Measurements from ENCODE around the gene TTLL9.
A peak's percentile ranks its signal among the peaks of the same experiment; 100 is the strongest.

TTLL9 gene

DNA sequence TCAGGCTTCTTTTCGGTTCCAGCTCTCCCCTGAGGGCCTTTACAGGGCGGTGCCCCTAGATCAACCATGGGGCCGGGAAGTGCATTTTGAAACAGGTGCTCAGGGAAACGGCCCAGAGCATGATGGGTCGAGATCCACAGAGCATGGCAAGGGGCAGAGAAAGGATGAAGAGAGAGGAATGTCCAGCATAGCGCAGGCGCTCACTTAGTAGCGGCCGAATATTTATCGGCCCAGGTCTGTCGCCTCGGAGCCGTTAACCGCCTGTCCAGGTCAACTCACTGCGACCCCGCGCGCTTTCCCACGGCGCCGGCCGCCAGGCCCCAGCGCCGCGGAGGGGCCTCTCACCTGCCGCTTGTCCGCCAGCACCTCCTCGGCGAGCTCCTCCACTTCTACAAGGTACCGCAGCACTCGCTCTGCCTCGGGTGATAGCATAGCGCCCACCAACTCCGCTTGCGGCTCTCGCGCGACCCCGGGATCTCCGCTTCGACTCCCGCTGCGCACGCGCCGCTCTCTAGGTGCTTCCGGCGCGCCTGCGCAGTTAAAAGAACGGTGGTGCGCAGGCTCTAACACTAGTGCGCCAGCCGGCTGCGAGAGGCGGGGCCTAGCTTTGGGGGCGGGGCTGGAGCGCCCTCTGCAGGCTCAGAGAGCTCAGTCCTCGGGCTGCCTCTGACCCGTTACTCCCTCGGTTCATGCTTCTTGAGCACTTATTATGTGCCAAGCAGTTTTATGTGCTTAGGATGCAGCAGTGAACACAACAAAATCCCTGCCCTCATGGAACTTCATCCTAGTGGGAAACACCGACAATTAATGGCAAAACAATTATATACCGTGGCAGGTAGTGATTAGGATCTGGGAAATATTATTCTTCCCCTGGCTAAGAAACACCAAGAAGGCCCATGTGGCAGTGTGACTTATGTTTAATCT lies 81.4 kb downstream of the TTLL9 start, which contains the start of gene PDRG1:
PDRG1 (minus strand) TSS at position 517 of the 924 bp plus-strand sequence; CDS start at position 432, 85 bp downstream.
- peak; percentile 96 to 97 for DNase-seq

DNA sequence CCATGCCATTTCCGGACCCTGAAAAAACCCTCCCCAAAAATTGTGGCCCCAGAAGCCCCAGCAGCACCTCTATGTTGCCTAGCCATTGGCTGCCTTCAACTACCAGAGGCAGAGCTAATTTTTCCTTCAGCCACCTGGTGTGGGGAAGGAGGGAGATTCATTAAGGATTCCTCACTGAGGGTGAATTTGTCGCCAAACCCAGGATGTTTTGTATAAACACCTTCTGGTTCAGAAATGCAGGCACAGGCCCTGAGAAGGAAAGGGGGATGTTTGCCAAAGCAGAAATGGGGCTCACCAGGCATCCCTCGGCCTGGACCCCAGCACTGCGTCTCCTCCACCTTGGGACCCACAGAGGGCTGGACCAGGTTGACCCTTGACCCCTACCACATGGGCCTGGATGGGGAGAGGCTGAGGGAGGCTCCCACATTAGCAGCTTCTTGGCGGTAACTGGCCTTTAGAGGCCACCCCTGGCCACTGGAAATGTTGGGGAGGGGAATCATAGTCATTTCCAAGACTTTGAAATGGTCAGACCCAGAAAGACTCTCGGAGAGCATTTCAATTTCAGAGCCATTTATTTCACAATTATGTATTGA lies 83.2 kb downstream of the TTLL9 start:
- no peak for DNase-seq

DNA sequence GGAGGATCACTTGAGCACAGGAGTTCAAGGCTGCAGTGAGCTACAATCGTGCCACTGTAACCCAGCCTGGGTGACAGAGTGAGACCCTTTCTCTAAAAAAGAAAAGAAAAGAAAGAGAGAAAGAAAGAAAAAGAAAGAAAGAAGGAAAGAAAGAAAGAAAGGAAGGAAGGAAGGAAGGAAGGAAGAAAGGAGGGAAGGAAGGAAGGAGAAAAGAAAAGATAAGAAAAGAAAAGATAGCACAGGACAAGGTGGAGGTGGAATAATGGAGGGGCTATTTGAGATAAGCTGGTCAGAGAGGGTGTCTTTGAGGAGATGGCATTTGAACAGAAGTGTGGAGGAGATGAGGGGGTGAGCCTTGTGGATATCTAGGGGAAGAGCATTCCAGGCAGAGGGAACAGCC lies 84.1 kb downstream of the TTLL9 start:
- no peak for DNase-seq

DNA sequence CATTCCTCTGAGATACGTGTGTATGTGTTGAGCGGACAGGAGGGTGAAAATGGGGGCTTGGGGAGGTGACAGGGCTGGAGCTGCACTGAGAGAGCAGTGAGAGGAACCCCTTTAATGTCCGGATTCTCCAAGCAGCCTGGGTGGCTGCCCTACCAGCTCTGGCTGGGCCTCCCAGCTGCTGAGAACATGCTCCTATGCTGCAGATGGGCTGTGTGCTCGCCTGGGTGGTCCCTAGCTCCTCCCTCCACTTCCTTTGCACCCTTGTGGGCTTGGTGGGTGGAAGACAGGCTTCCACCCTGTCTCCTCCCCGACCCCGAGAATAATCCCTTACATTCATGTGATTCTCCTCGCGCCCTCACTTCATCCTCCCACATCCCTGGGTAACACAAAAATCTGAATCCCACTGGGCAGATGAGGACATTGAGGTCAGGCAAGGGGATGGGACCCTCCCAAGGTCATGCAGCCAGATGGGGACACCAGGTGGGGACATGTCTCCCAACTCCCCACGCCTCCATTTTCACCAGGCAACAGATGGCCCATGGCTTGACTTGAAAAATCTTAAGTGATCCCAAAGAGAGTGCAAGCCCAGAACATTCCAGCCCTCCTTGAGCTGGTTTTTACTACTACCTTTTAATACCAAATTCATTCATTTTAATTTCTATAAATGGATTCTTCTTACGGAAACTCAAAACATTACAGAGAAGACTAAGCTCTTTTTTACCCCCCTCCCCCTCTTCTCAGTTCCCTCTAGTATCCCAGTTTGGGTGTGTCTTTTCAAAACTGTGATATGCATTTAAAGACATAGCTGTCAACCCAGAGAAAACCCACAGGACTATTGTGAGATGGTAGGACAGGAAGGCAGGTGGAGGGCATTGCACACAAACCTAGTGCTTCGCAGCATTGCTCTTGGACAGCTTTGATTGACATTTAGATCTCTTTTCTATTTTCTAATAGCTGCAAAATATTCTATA lies 86.4 kb downstream of the TTLL9 start:
- no peak for DNase-seq

DNA sequence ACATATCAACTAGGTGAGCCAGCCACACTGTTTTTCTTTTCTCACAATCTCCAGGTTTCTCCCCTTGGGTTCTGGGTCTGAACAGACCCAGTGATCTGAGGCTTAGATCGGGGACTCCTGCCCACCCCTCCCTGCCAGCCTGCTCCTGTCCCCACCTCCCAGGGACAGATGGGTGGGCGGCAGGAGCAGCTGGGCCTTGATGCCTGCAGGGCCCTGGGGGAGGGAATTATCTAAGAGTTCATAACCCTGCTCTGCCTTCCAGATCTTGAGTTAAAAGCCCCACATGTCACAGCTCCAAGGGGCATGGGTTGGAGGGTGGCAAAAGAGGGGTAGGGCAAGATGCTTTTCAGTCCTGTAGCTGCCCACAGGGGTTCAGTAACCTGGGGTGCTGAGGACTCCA lies 92.3 kb downstream of the TTLL9 start:
- DNase-seq, result no peak

DNA sequence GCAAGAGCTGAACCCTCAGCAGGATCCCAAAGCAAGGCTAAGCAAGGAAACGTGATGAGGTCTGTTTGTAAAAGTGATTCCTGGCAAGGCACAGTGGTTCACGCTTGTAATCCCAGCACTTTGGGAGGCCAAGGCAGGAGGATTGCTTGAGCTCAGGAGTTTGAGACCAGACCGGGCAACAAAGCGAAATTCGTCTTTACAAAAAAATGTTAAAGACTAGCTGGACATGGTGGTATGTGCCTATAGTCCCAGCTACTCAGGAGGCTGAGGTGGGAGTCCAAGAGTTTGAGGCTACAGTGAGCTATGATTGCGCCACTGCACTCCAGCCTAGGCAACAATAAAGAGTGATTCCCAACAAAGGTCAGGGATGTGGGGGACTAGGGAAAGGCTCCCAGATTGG lies 93.5 kb downstream of the TTLL9 start:
- DNase-seq, result no peak

DNA sequence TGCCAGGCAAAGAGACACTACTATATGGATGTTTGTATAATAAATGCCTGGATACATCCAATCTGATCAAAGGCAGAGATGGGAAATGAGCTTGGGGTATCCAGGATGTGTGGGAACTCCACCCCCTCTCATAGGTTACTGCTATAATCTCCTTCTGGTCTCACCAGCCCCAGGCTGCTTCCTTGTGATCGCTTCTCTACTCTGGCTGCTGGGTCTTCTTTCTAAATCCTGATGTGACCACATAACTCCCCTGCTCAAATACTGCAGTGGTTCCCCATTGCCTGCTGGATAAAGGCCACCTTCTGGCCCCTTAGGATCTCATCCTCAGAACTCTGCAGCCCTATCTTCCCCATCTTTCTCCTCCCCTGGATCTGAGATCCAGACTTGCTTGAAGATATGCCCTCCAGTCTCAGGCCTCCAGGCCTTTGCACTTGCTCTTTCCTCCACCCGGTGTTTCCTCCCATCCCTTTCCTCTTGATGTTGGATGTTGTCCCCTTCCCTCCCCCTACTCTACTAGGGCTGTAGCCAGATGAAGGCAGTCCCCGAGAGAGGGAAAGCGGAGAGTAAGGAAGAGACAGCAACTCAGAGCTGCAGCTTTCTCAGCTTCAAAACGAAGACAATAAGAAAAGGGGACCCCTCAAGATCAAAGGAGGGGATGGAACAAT lies 96.7 kb downstream of the TTLL9 start:
- DNase-seq, result no peak

DNA sequence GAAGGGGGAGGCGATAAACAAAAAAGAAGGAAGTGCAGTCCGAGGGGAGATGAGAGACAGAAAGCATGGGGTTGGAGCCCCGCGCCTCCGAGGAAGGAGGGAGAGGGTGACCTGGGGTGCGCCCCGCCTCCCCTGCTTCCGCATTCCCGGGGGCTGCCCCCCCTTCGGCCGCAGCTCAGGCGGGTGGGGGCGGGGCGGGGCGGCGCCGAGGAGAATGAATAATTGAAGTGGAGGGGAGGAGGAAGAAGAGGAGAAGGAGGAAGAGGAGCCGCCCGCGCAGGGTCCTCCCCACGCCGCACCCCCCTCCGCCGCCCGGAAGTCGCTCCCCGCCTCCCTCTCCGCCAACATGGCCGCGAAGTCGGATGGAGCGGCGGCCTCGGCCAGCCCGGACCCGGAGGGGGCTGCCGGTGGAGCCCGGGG lies 97.4 kb downstream of the TTLL9 start, which contains the start of gene XKR7:
XKR7 (plus strand) TSS at position 322 of the 420 bp plus-strand sequence; CDS start at position 347, 25 bp downstream.
- DNase-seq, result peak; percentile 6 to 38

DNA sequence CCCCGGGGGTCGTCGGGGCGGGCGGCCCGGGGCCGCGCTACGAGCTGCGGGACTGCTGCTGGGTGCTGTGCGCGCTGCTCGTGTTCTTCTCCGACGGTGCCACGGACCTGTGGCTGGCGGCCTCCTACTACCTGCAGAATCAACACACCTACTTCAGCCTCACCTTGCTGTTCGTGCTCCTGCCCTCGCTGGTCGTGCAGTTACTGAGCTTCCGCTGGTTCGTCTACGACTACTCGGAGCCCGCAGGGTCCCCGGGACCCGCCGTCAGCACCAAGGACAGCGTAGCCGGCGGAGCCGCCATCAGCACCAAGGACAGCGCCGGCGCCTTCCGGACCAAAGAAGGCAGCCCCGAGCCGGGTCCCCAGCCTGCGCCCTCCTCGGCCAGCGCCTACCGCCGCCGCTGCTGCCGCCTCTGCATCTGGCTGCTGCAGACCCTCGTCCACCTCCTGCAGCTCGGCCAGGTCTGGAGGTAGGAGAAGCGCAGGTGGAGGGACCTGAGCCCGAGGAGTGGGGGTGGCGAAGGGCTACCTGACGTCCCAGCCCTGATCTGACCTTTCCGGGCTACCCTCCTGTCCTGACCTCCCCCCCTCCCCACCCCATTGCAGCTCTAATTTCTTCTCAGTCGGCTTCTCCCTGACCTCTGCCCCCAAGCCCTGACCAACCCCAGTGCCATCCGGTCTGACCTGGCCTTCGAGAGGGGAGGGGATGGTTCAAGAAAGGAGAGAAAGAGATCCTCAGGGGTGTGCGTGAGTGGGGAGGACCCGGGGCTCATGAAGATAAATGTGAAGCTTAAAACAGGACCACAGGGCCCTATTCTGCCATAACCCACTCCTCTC lies 98.1 kb downstream of the TTLL9 start:
- DNase-seq, result peak; percentile 74 to 79

DNA sequence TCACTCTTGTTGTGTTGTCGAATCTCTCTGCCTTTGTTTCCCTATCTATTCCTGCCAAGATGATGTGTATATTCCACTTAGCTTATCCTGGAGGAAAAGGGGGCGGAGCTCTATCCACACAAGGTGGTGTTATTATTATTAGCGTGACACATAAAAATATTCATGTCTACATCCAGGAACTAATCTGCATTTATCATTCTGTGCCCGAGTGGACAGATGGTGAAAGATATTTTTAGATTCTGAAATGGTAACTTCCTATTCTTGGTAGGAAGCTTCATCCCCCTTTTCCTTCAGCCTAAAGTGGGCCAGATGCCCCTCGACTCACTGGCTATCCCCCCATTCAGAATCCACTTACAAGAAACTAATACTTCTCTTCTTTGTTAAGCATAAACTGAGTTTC lies 99.6 kb downstream of the TTLL9 start:
- DNase-seq, result no peak

DNA sequence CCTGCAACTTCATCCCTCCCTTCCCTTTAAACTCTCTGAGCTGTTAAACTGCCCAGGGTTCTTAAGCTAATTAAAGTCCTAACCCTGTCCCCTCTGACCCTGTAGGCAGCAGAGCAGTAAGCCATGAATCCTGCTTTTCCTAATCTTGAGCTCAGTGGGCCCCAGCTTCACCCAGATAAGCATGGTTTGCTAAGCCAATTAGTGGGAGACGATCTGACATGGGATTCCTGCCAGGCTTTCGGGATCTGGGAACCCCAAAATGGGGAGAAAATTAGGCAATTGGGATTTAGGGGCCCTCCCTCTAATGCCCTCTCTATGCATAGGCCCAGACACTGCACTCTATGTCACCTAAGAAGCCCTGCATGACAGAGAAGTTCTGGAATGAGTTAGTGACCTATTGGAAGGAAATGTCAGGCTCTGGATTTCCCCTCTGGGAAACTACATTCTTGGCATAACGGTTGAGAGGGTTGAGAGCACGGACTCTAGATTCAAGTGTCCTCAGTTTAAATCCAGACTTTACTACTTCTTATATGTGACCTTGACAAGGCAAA lies 102.1 kb downstream of the TTLL9 start:
- DNase-seq, result no peak

DNA sequence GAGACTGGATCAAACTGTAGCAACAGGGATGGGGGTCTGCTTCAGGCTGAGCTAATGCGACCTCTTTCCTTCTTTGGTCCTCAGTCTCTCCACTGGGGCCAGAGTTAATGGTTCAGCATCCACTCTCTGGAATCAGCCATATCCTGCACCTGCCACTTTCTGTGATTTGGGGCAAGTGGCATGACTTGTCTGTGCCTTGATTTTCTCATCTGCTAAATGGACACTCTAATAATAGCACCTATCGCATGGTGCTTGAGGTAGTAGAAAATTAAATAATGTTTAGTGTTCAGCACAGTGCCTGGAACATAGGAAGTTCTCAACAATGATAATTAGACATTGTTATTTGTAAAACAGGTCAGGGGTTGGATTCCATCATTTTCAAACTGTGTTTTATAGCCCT lies 103.9 kb downstream of the TTLL9 start:
- DNase-seq, result no peak

DNA sequence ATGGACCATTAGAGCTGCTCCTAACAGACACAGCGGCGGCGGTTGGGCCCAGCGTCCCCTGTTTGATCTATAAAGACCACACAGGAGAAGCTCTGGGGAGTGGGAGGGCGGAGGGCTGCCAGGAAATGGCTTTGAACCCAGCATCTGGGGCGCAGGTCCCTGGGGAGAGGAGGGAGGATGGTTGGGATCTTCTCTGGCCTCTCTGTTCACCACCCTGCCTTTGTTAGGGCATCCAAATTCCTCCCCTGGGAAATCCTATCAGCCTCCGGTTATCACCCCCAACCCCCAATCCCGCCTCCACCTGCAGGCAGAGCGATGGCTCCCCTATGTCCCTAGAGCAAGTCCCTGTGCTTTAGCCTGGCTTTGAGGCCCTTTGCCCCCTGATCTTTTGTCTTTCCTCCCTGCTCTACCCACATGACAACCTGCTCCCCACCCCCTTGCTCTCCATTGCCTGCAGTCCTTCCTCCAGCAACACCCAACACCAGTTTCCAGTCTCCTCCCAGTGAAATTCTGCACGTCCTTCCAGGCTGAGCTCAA lies 104.6 kb downstream of the TTLL9 start:
- no peak for DNase-seq

DNA sequence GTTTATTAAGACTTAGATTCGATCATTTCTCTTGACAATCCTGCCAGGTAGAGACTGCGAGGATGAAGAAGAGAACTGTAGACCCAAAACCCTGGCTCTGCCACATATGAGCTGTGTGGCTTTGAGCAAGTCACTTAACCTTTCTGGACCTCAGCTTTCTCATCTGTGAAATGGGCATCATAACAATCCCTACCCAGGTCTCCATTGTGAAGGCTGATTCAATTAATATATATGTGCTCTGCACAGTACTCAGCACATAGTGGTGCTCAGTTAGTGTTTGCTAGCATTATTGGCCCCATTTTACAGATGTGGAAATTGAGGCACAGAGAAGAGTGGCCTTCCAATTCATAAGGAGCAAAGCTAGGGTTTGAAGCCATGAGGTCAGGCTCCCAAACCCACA lies 105.4 kb downstream of the TTLL9 start:
- DNase-seq, result no peak

DNA sequence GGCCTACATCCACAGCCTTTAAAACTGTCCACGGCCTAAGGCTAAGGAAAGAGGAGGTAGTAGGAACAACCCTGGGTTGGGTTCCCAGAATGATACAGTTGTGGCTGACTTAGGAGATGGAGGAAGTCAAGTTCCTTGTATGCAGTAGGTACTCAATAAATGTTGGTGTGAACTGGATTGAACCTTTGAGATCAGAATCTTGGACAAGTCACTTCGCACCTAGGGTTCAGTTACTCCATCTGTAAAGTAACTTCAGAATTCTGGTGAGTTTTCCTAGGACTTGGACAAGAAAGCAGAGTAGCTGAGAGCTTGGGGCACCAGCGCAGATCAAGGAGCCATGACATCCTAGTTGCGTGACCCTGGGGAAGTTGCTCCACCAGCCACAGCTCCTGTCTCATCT lies 106.6 kb downstream of the TTLL9 start:
- DNase-seq, result no peak

DNA sequence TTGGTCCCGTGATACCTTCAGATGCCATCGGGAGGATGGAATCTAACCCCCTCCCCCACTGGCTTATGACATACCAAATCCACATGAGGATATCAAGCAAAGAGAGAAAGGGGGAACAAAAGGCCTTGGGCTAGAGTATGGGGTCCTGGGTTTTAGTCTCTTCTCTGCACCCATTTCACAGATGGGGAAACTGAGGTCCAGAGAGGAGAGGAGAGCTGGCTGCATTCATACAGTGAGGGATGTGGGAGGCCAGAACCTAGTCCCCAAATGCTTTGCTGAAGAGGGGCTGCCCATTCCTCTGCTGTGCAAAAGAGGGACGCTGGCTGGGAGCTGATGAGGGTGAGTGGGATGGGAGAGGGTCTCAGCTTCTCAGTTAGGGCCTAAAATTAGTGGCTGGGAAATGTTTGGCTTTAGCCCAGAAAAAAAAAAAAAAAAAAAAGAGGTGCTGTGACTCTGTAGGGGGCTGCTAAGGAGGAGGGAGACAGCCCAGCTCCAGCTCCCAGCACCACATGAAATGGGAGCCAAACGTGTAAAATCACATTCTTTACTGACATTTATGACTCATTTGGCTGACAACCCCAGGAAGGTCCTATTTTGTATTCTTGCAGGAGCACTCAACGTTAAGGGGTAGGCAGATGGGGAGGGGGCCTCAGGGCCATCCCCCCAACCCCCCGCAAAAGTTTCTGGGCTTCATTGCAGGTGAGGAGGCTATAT lies 109.4 kb downstream of the TTLL9 start:
- DNase-seq, result no peak

DNA sequence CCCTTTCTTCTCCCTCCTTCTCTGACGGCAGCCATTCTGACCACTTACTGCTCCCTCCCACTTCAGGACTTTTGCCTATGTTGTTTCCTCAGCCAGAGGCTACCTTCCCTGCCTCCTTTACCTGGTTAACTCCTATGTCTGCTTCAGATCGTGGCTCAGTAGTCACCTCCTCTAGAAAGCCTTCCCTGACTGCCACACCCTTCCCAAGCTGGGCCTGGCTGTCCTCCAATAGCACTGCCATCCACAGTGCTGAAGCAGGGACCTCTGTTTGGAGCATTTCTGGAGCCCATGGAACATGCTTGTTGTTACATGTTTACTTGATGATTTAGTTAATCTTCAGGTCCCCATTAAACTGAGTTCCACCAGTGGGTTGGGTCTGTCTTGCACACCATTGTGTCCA lies 111.3 kb downstream of the TTLL9 start:
- no peak for DNase-seq

DNA sequence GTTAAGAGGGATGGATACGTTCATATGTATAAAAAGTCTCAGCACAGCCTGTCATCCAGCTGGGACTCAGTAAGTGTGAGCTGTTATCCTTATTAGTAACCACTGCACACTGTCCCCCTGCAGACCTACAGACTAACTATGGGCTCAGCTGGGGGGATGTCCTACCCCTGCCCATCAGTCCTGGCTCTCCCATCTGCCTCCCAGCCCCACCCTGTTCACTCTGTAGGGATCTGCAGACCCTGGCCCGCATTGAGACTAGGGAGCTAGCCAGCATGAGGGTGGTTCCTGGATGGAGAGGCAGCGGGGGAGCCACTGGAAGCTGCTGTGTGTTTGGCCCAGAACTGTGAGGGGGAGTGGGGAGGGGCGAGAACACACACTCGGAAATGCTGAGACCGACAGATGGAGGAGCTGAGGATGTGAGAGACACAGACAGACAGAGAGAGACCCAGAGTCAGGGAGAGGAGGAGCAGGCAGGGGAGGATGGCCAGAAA lies 114.6 kb downstream of the TTLL9 start:
- DNase-seq, result no peak

DNA sequence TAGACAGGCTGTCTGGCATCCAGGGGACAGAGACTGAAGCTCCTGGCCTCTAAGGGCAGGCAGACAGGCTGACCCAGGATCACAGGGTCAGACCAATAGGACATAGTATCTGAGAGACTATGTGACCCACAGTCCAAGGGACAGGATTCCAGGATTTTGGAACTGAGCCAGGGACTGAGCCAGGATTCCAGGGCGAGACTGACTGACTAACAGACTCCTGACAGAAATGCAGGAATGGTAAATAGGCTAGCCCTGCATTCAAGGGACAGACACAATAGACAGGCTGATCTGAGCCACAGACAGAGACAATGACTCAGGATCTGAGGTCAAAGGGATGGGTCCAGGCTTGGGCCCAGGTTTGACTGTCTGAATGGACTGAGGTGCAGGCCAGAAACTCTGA lies 117.3 kb downstream of the TTLL9 start:
- DNase-seq, result no peak

DNA sequence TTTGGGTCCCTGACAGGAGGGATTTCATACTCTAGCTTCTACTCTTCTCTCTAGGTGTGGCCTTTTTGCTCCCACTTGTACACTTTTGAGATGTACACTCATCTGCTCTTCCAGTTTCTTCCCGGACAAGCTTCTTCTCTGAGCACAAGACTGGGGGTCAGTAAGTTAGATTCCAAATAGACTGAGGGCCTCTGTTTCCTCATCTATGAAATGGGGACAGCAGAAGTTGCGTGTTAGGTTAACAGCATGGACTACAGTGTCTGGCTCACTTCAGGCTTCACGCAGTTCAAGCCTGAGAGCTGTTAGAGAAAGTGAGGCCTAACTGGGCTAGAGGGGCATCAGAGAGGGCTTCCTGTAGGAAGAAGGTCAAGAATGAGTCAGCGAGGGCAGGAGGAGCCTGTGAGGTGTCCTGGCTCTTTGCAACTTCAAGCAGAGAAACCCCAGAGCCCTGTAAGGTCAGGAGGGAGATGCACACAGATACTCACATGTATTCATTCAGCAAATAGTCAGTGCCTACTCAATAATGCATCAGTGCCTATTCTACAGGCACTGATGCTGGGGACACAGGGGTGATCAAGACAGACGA lies 118.1 kb downstream of the TTLL9 start:
- DNase-seq, result no peak

Measured in CD4-positive, alpha-beta T cell treated with Interleukin-1 beta for 1 hour (primary cell).